ENCODE data around the gene GTF2I.
"Not testable (repeated sequence)": the region's sequence is repeated elsewhere in the genome, so short reads cannot be mapped to it uniquely, and the experiment has no call there.

GTF2I gene

DNA sequence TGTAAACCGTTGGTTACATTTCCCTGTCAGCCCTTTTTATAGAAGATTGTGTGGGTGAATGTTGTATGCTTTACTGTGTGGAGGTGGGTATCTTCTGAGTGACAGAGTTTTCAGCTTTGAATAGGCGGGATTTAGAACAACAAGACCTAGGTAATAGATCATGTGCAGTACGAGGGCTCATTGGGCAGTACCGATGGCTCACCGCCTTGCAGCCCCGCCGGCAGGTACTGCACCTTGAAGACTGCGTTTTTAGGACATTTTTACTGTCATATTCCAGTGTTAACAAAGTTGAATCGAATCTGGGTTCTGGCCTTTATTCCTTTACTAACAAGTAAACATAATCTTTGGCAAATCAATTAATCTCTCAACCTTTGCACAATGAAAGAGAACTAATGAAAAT is 60.4 kb downstream of the GTF2I start:
- DNase-seq (ENCODE audit: low spot score): no peak

- no peak for DNase-seq (ENCODE audit: low spot score)
Measured at GRCh38 chr7:74718336-74718735, 60.8 kb downstream of the GTF2I start.

DNA sequence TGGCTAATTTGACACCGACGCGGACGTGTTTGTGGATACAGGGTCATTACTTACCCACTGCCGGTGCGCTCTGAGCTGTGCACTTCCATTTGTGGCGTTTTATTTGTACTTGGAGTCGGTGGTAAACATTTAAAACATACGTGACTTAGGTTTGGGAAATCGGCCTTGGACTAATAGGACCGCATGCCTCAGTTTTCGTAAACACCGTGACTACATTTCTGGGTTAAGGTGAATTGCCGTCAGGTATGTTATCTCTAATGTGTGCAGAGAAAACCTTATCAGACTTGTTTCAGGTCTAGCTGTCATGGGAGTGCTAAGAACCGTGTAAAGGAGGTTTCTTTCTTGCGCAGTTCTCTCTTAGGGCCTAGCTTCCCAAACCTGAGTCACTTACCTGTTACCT is 64.6 kb downstream of the GTF2I start:
- DNase-seq (ENCODE audit: low spot score): no peak

GRCh38 chr7:74725840-74726239 is 68.3 kb downstream of the GTF2I start:
- DNase-seq (ENCODE audit: low spot score): no peak

DNA sequence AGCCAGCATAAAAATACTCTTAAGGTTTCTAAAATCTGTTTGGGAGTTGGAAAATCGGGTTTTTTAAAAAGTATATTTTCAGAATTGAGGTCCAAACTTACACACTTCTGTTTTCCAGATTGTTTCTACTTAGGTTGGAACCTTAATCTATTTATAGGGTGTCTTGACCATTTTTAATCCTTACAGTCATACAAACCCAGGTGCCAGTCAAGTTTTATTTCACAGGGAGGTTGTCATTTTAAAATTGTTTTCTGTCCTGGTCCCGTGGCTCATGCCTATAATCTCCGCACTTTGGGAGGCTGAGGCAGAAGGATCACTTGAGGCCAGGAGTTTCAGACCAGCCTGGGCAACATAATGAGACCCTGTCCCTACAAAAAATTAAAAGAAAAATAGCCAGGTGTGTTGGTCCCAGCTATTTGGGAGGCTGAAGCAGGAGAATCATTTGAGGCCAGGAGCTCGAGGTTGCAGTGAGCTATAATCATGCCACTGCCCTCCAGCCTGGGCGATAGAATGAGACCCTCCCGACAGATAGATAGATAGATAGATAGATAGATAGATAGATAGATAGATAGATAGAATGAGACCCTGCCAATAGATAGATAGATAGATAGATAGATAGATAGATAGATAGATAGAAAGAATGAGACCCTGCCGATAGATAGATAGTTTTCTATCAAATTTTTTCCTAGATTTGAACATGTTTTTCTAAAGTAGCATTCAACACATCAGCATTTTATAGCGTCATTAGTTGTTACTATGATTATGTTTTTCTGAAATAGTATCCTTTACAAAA is 69.0 kb downstream of the GTF2I start:
- no peak for DNase-seq (ENCODE audit: low spot score)

DNA sequence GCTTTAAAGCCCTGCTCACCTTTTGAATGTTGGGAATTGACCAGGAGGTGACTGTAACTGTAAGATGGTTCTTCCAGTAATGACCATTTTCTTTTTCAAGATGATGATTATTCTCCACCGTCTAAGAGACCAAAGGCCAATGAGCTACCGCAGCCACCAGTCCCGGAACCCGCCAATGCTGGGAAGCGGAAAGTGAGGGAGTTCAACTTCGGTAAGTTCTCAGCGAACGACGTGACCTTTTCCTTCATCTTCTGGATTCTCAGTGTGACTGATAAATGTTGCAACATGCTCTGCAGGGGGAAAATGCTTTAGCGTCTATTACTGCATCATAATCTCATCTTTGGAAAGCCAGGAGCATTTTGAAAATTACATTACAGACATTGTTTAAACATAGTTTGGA is 71.2 kb downstream of the GTF2I start:
- DNase-seq (ENCODE audit: low spot score): not testable (repeated sequence)

DNA sequence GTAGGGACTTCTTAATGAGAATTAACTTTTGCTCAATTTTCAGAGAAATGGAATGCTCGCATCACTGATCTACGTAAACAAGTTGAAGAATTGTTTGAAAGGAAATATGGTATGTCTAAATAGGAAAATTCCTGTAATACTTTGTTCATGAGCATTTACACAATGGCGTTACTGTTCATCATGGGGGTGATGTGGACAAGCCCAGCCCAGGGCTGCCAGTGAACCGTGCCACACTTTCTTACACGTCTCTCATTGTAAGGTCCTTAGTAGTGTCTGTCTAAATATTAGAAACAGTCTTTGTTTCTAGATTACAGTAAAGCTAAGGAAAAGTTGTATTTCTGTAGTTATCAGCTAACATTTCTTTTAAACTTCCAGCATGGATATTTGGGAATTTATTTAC is 72.7 kb downstream of the GTF2I start:
- not testable (repeated sequence) for DNase-seq (ENCODE audit: low spot score)

DNA sequence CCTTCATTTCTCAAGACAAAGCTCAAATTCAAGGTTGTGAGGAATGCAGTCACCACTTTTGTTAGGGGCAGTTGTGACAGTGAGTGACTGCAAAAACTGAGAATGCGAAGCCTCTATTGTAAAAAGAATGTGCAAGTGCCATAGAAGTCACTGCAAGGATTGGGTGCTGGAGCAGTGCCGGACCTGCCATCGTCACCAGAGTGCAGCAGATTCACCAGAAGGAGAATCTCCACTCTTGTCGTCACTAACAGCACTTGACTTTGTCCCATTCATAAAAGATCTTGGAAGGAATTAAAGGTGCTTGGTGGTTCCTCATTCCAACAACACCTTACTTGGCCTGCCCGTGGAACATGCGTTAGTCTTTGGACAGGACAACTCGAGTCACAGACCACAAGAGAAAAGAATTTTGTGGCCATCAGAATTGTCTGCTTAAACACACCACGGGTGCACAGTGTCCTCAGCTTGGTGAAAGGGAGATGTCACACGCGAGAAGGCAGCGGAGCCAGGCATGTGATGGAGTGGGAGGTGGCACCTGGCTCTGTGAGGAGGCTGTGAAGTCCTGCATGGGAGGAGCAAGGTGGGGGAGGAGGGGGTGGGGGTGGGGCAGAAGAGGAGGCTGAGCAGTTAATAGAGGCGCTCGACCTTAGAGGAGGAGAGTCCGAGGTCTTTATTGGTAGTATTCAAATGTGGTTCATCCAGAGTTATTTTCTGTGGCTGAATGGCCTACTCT is 82.6 kb downstream of the GTF2I start:
- not testable (repeated sequence) for DNase-seq (ENCODE audit: low spot score)

GRCh38 chr7:74743936-74744557 is 86.5 kb downstream of the GTF2I start:
- DNase-seq (ENCODE audit: low spot score): not testable (repeated sequence)

GRCh38 chr7:74753921-74754482 is 96.5 kb downstream of the GTF2I start:
- not testable (repeated sequence) for DNase-seq (ENCODE audit: low spot score)

- not testable (repeated sequence) for DNase-seq (ENCODE audit: low spot score)
Measured at GRCh38 chr7:74756673-74757072, 99.2 kb downstream of the GTF2I start.

GRCh38 chr7:74758268-74758667 is 100.8 kb downstream of the GTF2I start:
- not testable (repeated sequence) for DNase-seq (ENCODE audit: low spot score)

- not testable (repeated sequence) for DNase-seq (ENCODE audit: low spot score)
Measured at GRCh38 chr7:74758982-74759381, 101.5 kb downstream of the GTF2I start.

DNA sequence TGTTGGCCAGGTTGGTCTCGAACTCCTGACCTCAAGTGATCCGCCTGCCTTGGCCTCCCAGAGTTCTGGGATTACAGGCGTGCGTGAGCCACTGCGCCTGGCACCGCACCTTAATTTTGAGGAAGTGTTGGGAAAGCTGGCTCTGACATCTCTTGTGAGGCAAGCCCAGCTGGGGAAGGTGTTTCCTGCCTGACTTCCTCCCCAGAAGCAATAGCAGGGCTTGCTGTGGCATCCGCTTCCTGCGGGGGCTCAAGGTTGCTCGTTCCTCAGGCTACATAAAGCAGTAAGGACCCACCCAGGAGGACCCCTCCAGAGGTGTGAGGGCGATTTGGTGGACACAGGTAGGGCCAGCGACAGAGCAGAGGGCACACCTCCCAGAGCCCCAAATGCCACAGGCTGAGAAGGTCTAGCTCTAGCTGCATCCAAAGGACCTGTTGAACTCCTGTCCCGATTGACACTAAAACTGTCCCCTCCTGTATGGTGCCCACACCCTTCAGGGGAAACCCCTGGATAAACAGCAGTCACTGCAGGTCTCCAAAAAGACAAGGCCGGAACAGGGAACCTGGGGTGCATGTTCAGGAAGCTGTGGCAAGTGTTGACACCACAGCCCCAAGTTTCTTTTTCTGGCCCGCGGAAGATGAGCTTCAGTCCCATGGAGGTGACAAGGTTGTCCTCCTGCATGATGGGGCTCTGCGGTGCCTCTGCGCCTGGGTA is 107.8 kb downstream of the GTF2I start:
- not testable (repeated sequence) for DNase-seq (ENCODE audit: low spot score)

GRCh38 chr7:74766509-74766908 is 109.0 kb downstream of the GTF2I start:
- not testable (repeated sequence) for DNase-seq (ENCODE audit: low spot score)

DNA sequence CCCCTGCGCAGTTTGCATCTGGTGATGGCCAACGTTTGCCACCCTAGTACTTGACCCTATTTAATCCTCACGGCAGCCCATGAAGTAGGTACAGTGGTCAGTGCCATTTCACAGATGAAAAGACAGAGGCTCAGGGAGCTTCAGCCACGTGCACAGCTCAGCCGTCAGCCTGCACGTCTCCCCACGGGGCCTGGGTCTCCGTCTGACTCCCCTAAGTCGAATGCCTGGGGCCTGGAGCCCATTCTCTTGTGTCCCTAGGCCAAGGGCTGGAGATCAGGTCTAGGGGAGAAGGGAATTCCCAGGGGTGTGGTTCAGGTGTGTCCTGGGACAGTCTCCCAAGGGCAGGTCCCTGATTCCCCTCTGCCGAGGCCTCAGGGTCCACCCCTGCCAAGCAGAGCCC is 109.5 kb downstream of the GTF2I start:
- DNase-seq (ENCODE audit: low spot score): peak; percentile 14

DNA sequence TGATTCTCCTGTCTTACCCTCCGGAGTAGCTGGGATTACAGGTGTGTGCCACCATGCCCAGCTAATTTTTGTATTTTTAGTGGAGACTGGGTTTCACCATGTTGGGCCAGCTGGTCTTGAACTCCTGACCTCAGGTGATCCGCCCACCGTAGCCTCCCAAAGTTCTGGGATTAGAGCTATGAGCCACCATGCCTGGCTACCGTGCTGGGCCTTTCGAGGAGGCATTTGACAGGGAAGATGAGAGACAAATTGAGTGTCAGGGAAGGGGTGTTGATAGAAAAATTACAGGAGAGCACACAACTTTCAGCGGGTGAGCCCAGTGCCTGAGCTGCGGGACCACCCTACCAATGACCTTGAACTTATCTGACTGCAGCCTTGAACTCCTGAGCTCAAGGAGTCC is 112.5 kb downstream of the GTF2I start:
- not testable (repeated sequence) for DNase-seq (ENCODE audit: low spot score)

- DNase-seq (ENCODE audit: low spot score): peak; percentile 37
Measured at GRCh38 chr7:74772093-74772492, 114.6 kb downstream of the GTF2I start.

DNA sequence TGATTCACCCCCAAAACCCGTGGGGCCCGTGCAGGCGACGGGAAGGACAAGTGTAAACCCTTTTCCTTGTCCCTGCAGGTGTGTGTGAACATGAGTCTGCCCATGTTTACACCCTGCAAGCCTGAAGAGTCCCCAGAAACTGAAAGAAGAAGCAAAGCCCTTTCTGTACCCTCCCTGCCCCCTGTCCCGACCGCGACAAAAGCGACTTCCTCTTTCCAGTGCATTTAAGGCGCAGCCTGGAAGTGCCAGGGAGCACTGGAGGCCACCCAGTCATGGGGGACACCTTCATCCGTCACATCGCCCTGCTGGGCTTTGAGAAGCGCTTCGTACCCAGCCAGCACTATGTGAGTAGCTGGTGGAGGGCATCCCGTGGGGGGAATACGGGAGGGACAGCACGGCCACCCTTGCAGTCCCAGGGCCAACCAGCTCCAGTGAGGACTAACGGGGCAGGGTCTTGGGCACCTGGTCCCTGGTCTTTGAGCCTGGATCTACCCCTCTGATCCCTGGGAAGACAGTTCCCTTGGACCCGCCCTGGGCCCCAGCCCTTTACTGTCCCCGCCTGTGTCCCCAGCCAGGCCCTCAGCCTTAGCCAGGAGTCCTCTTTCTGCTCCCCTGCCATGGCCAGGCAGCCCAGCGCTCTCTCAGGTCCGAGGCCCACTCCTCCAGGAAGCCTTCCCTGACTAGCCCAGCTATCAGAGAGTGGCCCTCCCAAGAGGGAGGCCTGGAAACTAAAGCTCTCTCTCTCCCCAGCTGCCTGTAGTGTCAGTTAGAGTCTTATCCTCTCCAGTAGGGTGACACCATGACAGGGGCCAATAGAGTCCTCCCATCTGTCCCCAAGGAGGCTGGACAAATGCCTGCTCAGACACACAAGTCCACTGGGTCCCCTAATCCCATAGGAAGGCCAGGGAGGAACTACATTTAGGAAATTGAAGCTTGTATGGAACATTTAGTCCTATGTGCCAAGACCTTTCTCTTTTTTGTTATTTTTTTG is 116.5 kb downstream of the GTF2I start, which contains the start of gene NCF1:
Gene NCF1, plus strand, starts transcription at position 252 of the 991 bp plus-strand sequence. Its CDS starts 21 bp downstream, at position 273.
- not testable (repeated sequence) for DNase-seq (ENCODE audit: low spot score)

DNA sequence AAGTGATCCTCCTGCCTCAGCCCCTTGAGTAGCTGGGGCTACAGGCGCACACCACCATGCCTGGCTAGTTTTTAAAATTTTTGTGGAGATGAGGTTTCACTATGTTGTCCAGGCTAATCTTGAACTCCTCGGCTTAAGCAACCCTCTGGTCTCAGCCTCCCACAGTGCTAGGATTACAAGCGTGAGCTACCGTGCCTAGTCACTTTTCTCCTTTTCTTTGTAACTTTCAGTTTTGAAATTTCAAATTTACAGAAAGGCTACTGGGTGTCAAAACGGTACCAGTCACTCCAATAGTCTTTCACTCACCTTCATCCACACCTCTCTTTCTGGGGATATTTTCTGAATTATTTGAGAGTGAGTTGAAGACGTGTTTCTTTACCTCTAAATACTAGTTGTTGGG is 117.6 kb downstream of the GTF2I start:
- not testable (repeated sequence) for DNase-seq (ENCODE audit: low spot score)
